ENCODE results near the gene TMEM145. TPM values are rescaled to one million over a fixed set of nuclear protein-coding genes. Genes with fewer than 3 reads are reported as not detected.
"Not testable (repeated sequence)": the region's sequence is repeated elsewhere in the genome, so short reads cannot be mapped to it uniquely, and the experiment has no call there.

The TMEM145 gene
- total and polyA plus RNA-seq, 7 donors, result 0.21 to 2.5 (median 0.54) TPM; not detected in 1

DNA sequence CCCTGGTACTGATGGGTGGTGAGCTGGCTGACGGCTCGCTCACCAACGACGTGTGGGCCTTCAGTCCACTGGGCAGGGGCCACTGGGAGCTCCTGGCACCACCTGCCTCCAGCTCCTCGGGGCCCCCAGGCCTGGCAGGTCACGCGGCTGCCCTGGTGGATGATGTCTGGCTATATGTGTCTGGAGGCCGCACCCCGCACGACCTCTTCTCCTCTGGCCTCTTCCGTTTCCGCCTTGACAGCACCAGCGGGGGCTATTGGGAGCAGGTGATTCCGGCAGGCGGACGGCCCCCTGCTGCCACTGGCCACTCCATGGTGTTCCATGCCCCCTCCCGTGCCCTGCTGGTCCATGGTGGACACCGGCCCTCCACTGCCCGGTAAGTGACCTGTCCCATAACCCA lies 22.9 kb downstream of the TMEM145 start:
- 91 to 96% (median 91%) methylated on average over 16 to 19 of the region's 19 CpGs for WGBS, 3 donors
- Histone ChIP-seq H3K27me3 (ENCODE audit: insufficient read depth in 3 of 3, low read length in 2 of 3) (no peaks in the 10 kb centered on the region), H3K4me3 (no peak overlapping the region), H3K27ac (no peak overlapping the region), H3K4me1 (no peaks in the 10 kb centered on the region), H3K36me3 (ENCODE audit: insufficient read depth in 1 of 2, low read depth in 1 of 2) (peaks cover 0 to 48% of the 10 kb centered on the region in 2 donors), H3K9me3 (no peaks in the 10 kb centered on the region)
- DNase-seq, result no peak
- intact Hi-C loops (cut with DNase I), result no loop called here
- no peak for TF ChIP-seq CTCF (IDR thresholded peaks at IDR 0.05)
- no peak for ATAC-seq

DNA sequence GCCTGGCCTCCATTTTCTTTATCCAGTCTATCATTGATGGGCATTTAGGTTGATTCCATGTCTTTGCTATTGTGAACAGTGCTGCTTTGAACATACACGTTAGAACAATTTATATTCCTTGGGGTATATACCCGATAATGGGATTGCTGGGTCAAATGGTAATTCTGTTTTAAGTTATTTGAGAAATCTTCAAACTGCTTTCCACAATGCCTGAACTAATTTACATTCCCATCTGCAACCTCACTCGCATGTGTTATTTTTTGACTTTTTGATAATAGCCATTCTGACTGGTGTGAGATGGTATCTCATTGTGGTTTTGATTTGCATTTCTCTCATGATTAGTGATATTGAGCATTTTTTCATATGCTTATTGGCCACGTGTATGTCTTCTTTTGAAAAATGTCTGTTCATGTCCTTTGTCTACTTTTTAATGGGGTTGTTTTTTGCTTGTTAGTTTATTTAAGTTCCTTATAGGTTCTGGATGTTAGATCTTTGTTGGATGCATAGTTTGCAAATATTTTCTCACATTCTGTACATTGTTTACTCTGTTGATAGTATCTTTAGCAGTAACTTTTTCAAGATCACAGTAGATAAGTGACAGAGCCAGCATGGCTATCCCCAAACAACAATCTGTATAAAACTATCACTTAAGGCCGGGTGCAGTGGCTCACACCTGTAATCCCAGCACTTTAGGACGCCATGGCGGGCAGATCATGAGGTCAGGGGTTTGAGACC lies 26.2 kb downstream of the TMEM145 start:
- H3K4me1 ChIP-seq; intact Hi-C loops (cut with DNase I); H3K9me3 ChIP-seq; H3K27me3 ChIP-seq (ENCODE audit: insufficient read depth in 3 of 3, low read length in 2 of 3); H3K4me3 ChIP-seq; H3K27ac ChIP-seq; DNase-seq; ATAC-seq: not testable (repeated sequence)
- 88 to 89% (median 88%) methylated on average over 7 of the region's 7 CpGs for WGBS, 3 donors
- H3K36me3 ChIP-seq (ENCODE audit: insufficient read depth in 1 of 2, low read depth in 1 of 2), result peaks cover 0 to 71% of the 10 kb centered on the region in 2 donors

DNA sequence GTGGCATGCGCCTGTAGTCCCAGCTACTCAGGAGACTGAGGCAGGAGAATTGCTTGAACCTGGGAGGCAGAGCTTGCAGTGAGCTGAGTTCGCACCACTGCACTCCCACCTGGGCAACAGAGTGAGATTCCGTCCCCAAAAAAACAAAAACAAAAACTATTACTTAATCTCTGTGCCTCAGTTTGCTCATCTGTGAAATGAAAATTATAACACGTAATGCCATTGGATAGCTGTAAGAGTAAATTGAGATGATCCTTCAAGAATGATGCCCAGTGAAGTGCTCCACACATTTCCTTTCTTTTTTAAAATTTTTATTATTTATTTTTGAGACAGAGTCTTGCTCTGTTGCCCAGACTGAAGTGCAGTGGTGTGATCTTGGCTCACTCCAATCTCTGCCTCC lies 26.8 kb downstream of the TMEM145 start:
- intact Hi-C loops (cut with DNase I); ATAC-seq; H3K27ac ChIP-seq; DNase-seq; H3K4me1 ChIP-seq; H3K9me3 ChIP-seq; H3K4me3 ChIP-seq; H3K27me3 ChIP-seq (ENCODE audit: insufficient read depth in 3 of 3, low read length in 2 of 3): not testable (repeated sequence)
- H3K36me3 ChIP-seq (ENCODE audit: insufficient read depth in 1 of 2, low read depth in 1 of 2), result peaks cover 0 to 75% of the 10 kb centered on the region in 2 donors
- WGBS, 3 donors, result 94 to 99% (median 95%) methylated on average over 4 of the region's 4 CpGs

DNA sequence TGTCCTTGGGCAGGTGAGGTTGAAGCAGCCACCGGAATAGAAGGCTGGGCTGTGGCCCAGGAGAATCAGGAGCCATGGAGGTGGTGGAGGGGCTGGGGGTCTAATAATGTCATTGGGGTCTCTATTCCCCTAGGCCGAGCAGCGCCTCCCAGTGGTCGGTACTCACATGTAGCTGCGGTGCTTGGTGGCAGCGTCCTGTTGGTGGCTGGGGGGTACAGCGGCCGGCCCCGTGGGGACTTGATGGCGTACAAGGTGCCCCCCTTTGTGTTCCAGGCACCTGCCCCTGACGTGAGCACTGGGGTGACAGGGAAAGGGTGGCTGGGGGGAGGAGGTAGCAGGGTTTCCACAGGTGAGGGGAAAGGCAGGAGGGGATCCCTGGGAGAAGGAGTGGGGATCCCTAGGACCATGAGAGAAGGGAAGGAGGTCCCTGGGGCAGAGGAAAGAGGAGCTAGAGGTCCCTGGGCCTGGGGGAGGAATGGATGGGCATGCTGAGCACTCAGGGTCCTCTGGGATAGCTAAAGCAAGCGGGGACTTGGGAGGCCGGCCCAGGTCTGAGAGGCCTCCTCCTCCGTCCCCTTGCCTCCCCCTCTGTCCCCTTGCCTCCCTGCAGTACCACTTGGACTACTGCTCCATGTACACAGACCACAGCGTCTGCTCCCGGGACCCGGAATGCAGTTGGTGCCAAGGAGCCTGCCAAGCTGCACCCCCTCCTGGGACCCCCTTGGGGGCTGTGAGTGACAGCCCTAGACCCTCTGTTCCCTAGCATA lies 30.4 kb downstream of the TMEM145 start:
- Histone ChIP-seq H3K4me1 (peaks cover 6% of the 10 kb centered on the region), H3K36me3 (ENCODE audit: insufficient read depth in 1 of 2, low read depth in 1 of 2) (peaks cover 0 to 66% of the 10 kb centered on the region in 2 donors), H3K27ac (no peak overlapping the region), H3K9me3 (no peaks in the 10 kb centered on the region), H3K27me3 (ENCODE audit: insufficient read depth in 3 of 3, low read length in 2 of 3) (no peaks in the 10 kb centered on the region), H3K4me3 (no peak overlapping the region)
- DNase-seq, result no peak
- 85 to 90% (median 85%) methylated on average over 16 to 17 of the region's 17 CpGs for WGBS, 3 donors
- intact Hi-C loops (cut with DNase I), result no loop called here
- ATAC-seq, result no peak
- TF ChIP-seq CTCF (IDR thresholded peaks at IDR 0.05), result no peak

DNA sequence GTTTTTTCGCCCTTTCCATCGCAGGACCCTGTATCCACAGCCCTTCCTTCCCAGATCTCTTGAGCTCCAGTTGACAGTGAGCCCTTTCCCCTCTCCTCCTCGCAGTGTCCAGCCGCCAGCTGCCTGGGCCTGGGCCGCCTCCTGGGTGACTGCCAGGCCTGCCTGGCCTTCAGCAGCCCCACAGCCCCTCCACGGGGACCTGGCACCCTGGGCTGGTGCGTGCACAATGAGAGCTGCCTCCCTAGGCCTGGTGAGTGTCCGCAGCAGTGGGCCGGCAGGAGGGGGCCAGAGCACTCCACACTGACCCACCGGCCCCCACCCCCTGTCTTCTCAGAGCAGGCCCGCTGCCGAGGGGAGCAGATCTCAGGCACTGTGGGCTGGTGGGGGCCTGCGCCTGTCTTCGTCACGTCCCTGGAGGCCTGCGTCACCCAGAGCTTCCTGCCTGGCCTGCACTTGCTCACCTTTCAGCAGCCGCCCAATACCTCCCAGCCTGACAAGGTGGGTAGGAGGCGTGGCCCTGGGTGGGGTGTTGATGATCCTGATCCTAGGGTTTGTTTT lies 31.3 kb downstream of the TMEM145 start:
- TF ChIP-seq CTCF (IDR thresholded peaks at IDR 0.05), result no peak
- H3K9me3 ChIP-seq, result no peaks in the 10 kb centered on the region
- ATAC-seq, result no peak
- no peak for DNase-seq
- peaks cover 6% of the 10 kb centered on the region for H3K4me1 ChIP-seq
- no peak overlapping the region for H3K27ac ChIP-seq
- intact Hi-C loops (cut with DNase I), result no loop called here
- no peak overlapping the region for H3K4me3 ChIP-seq
- H3K36me3 ChIP-seq (ENCODE audit: insufficient read depth in 1 of 2, low read depth in 1 of 2), result peaks cover 0 to 65% of the 10 kb centered on the region in 2 donors
- H3K27me3 ChIP-seq (ENCODE audit: insufficient read depth in 3 of 3, low read length in 2 of 3), result no peaks in the 10 kb centered on the region
- WGBS, 3 donors, result 88 to 92% (median 89%) methylated on average over 16 to 18 of the region's 18 CpGs
